Measurements from ENCODE around the gene STK38L. TPM values are rescaled to one million over a fixed set of nuclear protein-coding genes. Genes with fewer than 3 reads are reported as not detected.

STK38L gene
- total and polyA plus RNA-seq, 2 of the 8 experiments (the other 6 are each of a cell fraction or from before 2014, with no cell fraction given) = 8.1 to 63.6 TPM

GRCh38 chr12:27305673-27306456 lies 61.8 kb downstream of the STK38L start:
- Histone ChIP-seq H2BK120ac (replicated peaks; ENCODE audit: low read depth, low read length) (no peak overlapping the region), H3K4me3 (ENCODE audit: extremely low read depth in 1 of 4, insufficient read depth in 2 of 4, low read depth in 3 of 4, low read length in 4 of 4) (no peak overlapping the region), H3K14ac (ENCODE audit: insufficient read length) (no peak overlapping the region), H4K91ac (replicated peaks; ENCODE audit: insufficient read length, low read length) (no peak overlapping the region), H2BK12ac (ENCODE audit: low read depth, low read length) (no peak overlapping the region), H2AK5ac (ENCODE audit: low read depth, low read length) (no peak overlapping the region), H3K79me1 (ENCODE audit: low read depth, low read length) (no peaks in the 10 kb centered on the region), H4K8ac (ENCODE audit: extremely low read depth, insufficient read depth, low read length) (no peak overlapping the region), H2BK15ac (ENCODE audit: low read length) (no peak overlapping the region), H3K23me2 (ENCODE audit: low read depth, low read length) (no peaks in the 10 kb centered on the region), H3K4ac (replicated peaks; ENCODE audit: insufficient read length, low read depth, low read length) (no peak overlapping the region), H3K56ac (replicated peaks; ENCODE audit: insufficient read length, low read depth, low read length) (no peak overlapping the region), H3K27ac (ENCODE audit: low read depth, low read length) (no peak overlapping the region), H3K23ac (ENCODE audit: insufficient read length) (no peak overlapping the region), H3K9ac (replicated peaks in 1 of 4; ENCODE audit: extremely low read depth in 1 of 4, low read depth in 3 of 4, low read length in 3 of 4) (no peak overlapping the region), H3K9me3 (ENCODE audit: insufficient read depth in 2 of 2, low read depth in 1 of 2, low read length in 1 of 2) (no peaks in the 10 kb centered on the region), H3K36me3 (ENCODE audit: control insufficient read depth in 2 of 4, insufficient read depth in 4 of 4, low read length in 3 of 4) (peaks cover 0 to 15% (median 8%) of the 10 kb centered on the region in 4 experiments; a peak in 5 of 8 replicates), H2AFZ (ENCODE audit: low read length) (no peak overlapping the region), H4K20me1 (replicated peaks in 1 of 2; ENCODE audit: control insufficient read depth in 1 of 2, insufficient read depth in 2 of 2, low read length in 2 of 2) (no peaks in the 10 kb centered on the region), H3K27me3 (replicated peaks in 1 of 4; ENCODE audit: control insufficient read depth in 3 of 4, extremely low read depth in 1 of 4, insufficient read depth in 3 of 4, low read length in 3 of 4) (no peaks in the 10 kb centered on the region), H3K18ac (ENCODE audit: extremely low read depth, low read length) (no peak overlapping the region), H3K4me1 (replicated peaks in 1 of 4; ENCODE audit: control insufficient read depth in 3 of 4, insufficient read depth in 4 of 4, low read length in 3 of 4) (no peaks in the 10 kb centered on the region), H3K79me2 (ENCODE audit: control insufficient read depth in 1 of 2, insufficient read depth in 2 of 2, low read length in 2 of 2) (no peaks in the 10 kb centered on the region), H2BK5ac (ENCODE audit: low read depth, low read length) (no peak overlapping the region), H2BK20ac (ENCODE audit: low read length) (no peak overlapping the region), H3K4me2 (ENCODE audit: insufficient read depth in 1 of 2, low read depth in 2 of 2, low read length in 2 of 2) (no peak overlapping the region), H4K5ac (ENCODE audit: insufficient read length, low read depth, low read length) (no peak overlapping the region)
- CTCF ChIA-PET (ENCODE audit: partially characterized antibody) = interaction anchor here (0.6 to 5.1 kb wide), 57 partner anchors 9 to 429 kb away, joined by 3 to 31 read pairs (median 4); partner anchors contain the start of gene TM7SF3
- DNase-seq (ENCODE audit: low read depth in 1 of 2, low spot score in 2 of 2) = no peak
- TF ChIP-seq SP2 (IDR thresholded peaks at IDR 0.05; ENCODE audit: low read length) (no peak), BACH1 (IDR thresholded peaks at IDR 0.05; ENCODE audit: low read length) (no peak), RAD21 (IDR thresholded peaks at IDR 0.05 in 1 of 2, conservative IDR thresholded peaks at IDR 0.05 in 1 of 2; ENCODE audit: low read depth in 2 of 2, low read length in 2 of 2) (peak in 1 of 2 experiments; percentile 41; a peak in 3 of 4 replicates), CTCF (IDR thresholded peaks at IDR 0.05; ENCODE audit: control extremely low read depth in 1 of 3, insufficient read depth in 1 of 3, low read depth in 1 of 3, low read length in 3 of 3) (peak in 1 of 3 experiments; percentile 21; a peak in 1 of 4 replicates)
- FAIRE-seq = no peak
- POLR2A ChIA-PET (ENCODE audit: partially characterized antibody) = interaction anchor here (0.6 to 1.5 kb wide), 5 partner anchors 27 to 337 kb away, joined by 3 to 10 read pairs (median 4); partner anchors contain the start of genes BMAL2, MED21 and STK38L
- 90% methylated on average over 1 of the region's 1 CpG; no CpG with 5 or more reads in 1 of the 2 experiments for WGBS, 2 experiments (ENCODE audit: extremely low coverage in 1 of 2, insufficient coverage in 1 of 2, insufficient read length in 1 of 2, insufficient replicate concordance in 2 of 2, low coverage in 1 of 2, low lambda C conversion rate in 2 of 2, missing lambda C conversion rate in 1 of 2)

Measured in H1 (cell line).